ENCODE results near the gene GRK5.

Gene GRK5

DNA sequence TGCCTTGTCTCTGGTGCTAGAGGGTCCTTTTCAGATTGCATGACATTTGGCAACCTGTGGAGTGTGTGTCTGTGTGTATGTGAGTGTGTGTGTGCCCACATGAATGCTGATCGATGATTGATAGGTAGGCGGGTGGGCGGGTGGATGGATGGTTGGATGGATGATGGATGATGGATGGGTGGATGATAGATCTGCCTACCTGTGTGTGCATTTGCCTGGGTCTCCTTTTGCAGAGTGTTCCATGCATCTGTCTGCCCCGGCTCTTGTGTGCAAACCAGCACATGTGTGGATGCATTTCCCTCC is 235.3 kb downstream of the GRK5 start:
- no peak for DNase-seq (ENCODE audit: low read depth, low spot score)

GRCh38 chr10:119443441-119443840 is 236.1 kb downstream of the GRK5 start:
- no peak for DNase-seq (ENCODE audit: low read depth, low spot score)

- no peak for DNase-seq (ENCODE audit: low read depth, low spot score)
Observed at GRCh38 chr10:119443970-119444660, 236.7 kb downstream of the GRK5 start.

DNA sequence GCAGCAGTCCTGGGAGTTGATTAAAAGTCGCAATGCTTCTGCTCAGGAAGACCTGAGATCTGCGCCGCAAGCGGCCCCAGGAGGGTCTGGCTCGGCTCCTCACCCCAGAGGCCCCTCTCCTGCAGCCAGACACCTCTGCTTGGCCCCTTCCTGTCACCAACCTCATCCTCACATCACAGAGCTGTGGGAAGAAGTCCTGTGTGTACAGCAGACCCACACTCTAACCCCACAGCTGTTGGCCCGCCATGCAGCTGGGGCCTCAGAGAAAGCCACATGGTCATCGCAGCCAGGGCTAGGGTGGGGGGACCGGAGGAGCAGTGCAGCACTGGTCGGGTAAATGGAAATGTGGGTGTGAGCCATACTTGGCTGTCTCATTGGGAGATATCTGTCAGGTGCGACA is 237.5 kb downstream of the GRK5 start:
- DNase-seq (ENCODE audit: low read depth, low spot score): no peak

DNA sequence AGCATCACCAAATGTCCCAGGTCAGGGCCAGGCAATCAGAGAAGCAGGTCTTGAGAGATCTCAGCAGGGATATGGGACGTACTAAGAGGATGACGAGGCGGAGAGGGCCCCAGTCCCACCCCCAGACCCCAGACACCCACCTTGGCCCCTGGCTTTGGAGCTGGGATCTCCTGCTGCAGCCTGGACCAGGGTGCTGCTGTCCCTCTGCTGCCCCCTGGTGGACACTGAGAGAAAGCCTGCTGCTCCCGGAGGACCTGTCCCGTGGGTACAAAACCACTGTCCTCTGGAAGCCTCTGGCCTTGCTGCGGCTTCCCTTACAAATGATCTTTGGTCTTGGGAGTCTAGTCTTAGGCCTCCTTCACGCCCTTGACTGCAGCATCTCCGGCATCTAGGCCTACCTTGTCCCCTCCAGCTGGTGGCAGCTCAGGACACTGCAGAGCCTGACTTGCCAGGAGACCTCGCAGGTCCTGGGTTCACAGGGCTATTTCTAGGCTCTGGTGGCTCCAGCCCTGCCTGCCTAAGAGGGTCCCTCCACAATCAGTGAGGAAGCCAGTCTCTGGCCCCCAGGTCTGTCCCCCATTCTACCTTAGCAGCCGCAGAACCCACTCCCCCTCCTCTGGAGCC is 238.1 kb downstream of the GRK5 start:
- DNase-seq (ENCODE audit: low read depth, low spot score): peak; percentile 75

GRCh38 chr10:119445935-119446317 is 238.6 kb downstream of the GRK5 start:
- no peak for DNase-seq (ENCODE audit: low read depth, low spot score)

GRCh38 chr10:119446441-119447277 is 239.3 kb downstream of the GRK5 start:
- DNase-seq (ENCODE audit: low read depth, low spot score): no peak

DNA sequence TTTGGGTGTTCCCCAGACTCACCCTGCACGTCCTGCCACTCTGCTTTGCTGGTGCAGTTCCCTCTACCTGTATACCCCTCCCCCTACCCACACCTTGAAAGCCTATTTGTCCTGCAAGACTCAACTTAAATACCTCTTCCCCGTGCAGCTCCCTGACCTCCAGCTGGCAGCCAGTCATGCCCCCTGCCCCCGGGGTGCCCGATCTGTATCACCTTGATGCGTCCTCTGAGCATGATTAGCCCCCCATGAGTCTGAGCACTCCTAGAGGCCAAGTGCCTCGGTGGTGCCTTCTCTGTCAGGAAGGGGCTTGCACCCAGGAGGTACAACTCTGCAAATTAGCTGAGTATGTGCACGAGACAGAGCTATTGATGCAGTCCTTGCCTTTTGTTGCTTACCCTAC is 240.1 kb downstream of the GRK5 start:
- DNase-seq (ENCODE audit: low read depth, low spot score): no peak

DNA sequence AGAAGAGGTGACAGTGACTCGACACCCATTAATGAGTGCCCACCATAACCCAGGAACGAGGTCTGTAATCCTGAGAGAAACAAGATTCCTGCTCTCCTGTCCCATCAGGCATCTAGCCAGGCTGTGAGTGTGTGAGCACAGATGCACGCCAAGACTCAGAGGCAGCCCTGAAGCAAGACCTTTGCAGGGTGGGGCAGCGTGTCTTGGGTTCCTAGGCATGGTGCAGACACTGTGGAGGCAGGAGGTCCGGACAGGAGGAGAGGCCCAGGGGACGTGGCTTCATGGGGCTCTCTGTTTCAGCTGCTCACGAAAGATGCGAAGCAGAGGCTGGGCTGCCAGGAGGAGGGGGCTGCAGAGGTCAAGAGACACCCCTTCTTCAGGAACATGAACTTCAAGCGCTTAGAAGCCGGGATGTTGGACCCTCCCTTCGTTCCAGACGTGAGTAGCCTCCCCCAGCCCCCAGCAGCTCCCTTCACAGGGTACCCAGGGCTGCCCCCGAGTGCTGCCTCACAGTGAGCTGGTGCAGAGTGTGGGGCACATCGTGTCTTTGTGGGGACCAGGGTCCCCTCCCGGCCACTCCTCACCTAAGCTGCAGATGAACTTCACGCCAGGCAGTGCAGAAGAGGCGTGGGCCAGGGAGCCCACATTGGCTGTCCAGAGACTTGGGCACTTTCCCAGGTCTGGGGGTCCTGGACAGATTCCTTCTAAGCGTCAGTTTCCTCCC is 240.6 kb downstream of the GRK5 start:
- no peak for DNase-seq (ENCODE audit: low read depth, low spot score)

- DNase-seq (ENCODE audit: low read depth, low spot score): no peak
Observed at GRCh38 chr10:119448628-119449584, 241.5 kb downstream of the GRK5 start.

GRCh38 chr10:119449760-119450461 is 242.5 kb downstream of the GRK5 start:
- no peak for DNase-seq (ENCODE audit: low read depth, low spot score)

DNA sequence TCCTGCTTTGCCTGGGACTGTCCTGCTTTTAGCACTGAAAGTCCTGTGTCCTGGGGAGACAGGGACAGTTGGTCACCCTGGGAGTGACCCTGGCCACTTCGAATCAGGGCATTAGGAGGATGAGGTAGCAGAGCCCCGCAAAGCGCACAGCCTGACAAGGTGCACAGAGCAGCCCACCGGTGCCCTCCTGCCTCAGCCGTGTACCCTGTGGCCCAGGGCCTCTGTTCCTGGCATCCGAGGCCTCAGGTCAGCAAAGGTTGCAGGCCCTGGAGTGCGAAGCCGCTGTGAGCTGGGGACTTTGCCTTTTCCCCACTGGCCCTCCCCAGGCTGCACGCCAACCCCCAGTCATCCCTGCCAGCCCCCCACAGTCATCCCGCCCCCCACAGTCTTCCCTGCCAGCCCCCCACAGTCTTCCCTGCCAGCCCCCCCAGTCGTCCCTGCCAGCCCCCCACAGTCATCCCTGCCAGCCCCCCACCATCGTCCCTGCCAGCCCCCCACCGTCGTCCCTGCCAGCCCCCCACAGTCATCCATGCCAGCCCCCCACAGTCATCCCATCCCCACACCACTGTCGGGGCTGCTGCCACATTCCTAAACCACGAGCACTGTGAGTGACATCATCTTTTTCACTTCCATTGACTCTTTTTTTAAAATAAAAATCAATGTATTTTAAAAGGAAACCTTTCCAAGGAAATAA is 243.4 kb downstream of the GRK5 start:
- DNase-seq (ENCODE audit: low read depth, low spot score): no peak

GRCh38 chr10:119451300-119451896 is 244.0 kb downstream of the GRK5 start:
- DNase-seq (ENCODE audit: low read depth, low spot score): no peak

GRCh38 chr10:119452396-119452795 is 245.0 kb downstream of the GRK5 start:
- DNase-seq (ENCODE audit: low read depth, low spot score): no peak

- DNase-seq (ENCODE audit: low read depth, low spot score): no peak
Observed at GRCh38 chr10:119453313-119453712, 245.9 kb downstream of the GRK5 start.

GRCh38 chr10:119454316-119454715 is 246.9 kb downstream of the GRK5 start:
- no peak for DNase-seq (ENCODE audit: low read depth, low spot score)

DNA sequence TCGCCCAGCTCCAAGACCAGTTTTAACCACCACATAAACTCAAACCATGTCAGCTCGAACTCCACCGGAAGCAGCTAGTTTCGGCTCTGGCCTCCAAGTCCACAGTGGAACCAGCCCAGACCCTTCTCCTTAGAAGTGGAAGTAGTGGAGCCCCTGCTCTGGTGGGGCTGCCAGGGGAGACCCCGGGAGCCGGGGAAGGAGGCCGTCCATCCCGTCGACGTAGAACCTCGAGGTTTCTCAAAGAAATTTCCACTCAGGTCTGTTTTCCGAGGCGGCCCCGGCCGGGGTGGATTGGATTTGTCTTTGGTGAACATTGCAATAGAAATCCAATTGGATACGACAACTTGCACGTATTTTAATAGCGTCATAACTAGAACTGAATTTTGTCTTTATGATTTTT is 247.6 kb downstream of the GRK5 start:
- DNase-seq (ENCODE audit: low read depth, low spot score): no peak

DNA sequence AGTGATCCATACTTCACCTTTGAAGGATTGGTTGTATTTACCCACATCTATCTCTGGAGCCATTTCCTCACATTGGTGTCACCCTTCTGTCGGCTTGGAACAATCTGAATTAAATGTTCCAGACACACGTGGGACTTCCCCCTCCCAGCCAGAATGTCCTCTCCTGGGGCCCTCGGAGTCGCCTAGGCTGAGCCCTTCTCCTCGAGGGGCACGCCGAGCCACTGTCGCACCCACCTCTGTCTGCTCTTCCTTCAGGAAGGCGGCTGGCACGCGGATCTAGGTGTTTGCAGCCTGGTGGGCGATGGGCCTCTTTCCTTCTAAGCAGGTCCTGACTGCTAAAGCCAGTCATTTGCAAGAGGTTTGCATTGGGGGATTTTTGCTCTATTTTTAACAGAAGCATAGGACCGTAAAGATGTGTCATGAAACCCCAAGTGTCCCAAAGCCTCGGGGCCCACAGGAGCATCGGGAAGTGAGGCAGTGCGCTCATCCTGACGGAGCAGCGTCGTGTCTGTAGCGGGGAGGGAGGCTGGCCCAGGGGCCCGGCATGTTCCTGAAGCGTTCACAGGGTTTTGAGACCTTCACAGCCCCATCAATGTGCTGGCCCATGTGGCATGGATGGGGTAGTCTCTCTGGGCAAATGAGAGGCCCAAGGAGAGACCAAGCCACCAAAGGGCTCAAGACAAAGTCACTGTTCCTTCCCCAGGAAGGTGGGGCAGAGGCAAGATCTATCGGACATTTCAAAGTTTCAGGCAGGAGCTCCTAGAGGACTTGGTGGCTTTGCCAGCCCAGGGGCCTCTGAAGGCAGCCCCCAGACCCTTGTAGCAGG is 248.5 kb downstream of the GRK5 start:
- DNase-seq (ENCODE audit: low read depth, low spot score): no peak

DNA sequence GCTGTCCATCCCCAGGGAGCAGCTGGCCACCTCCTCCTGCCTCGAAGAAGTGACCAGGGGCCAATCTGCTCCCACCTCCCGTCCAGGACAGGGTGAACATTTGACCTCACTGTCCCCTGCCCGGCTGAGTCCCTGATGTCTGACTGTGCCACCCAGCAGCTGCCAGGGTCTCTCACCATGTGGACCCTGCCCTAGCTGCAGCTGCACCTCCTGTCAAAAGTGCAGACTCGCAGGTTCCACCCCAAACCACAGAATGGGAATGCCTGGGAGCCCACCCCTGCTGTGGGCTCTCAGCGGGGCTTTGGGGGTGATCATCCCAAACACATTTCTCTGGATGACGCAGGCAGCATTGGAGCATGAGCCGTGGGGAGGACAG is 249.1 kb downstream of the GRK5 start:
- DNase-seq (ENCODE audit: low read depth, low spot score): no peak
